Measurements from ENCODE around the gene HM13. TPM values are rescaled to one million over a fixed set of nuclear protein-coding genes. Genes with fewer than 3 reads are reported as not detected.

The HM13 gene
- polyA plus RNA-seq, 2 of the 4 experiments (the other 2 are of a cell fraction) = 164 to 178 TPM

DNA sequence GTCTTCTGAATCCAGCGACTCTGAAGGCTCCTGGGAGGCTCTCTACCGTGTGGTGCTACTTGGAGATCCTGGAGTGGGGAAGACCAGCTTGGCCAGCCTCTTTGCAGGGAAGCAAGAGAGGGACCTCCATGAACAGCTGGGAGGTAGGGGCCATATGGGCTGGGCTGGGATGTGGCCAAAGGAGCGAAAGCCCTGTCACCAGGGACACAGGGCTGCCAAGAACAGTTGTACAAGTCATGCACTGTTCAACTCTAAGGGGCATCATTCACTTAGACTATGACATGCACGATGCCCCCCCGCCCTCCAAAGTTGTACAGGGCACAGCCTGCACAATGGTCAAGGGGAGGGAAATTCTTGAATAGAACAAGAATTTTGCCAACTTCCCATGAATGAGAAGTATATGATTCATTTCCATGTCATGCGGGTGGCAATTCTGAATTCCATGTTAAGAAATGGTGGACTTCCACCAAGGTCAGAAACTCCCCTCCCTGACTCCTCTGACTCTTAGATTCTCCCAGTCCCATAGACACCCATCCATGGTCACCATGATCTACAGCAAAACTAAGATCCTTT, 37.5 kb upstream of the HM13 start:
- FAIRE-seq = no peak
- TF ChIP-seq HMGXB4 (CRISPR knock-in tag; IDR thresholded peaks at IDR 0.05; ENCODE audit: borderline replicate concordance) = no peak
- no peak for TF ChIP-seq TFCP2L1 (CRISPR knock-in tag; IDR thresholded peaks at IDR 0.05)
- no peak for TF ChIP-seq FOSL2 (IDR thresholded peaks at IDR 0.05)
- no peak for TF ChIP-seq FOSL2 (CRISPR knock-in tag; IDR thresholded peaks at IDR 0.05)
- TF ChIP-seq RFX5 (IDR thresholded peaks at IDR 0.05) = no peak
- TF ChIP-seq MAZ (IDR thresholded peaks at IDR 0.05; ENCODE audit: borderline replicate concordance, low read depth, low read length) = no peak
- TF ChIP-seq KDM5A (IDR thresholded peaks at IDR 0.05) = no peak
- TF ChIP-seq EP300 (IDR thresholded peaks at IDR 0.05) = no peak
- TF ChIP-seq PHF8 (IDR thresholded peaks at IDR 0.05; ENCODE audit: borderline replicate concordance, low read depth) = no peak
- TF ChIP-seq ELK1 (IDR thresholded peaks at IDR 0.05; ENCODE audit: low read depth, low read length) = no peak
- no peak for TF ChIP-seq BCL3 (IDR thresholded peaks at IDR 0.05)
- TF ChIP-seq PBX3 (IDR thresholded peaks at IDR 0.05) = no peak
- no peak for TF ChIP-seq REST (IDR thresholded peaks at IDR 0.05)
- TF ChIP-seq HOXB5 (CRISPR knock-in tag; IDR thresholded peaks at IDR 0.05) = no peak
- TF ChIP-seq, protein P1, sequence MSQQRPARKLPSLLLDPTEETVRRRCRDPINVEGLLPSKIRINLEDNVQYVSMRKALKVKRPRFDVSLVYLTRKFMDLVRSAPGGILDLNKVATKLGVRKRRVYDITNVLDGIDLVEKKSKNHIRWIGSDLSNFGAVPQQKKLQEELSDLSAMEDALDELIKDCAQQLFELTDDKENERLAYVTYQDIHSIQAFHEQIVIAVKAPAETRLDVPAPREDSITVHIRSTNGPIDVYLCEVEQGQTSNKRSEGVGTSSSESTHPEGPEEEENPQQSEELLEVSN (IDR thresholded peaks at IDR 0.05; ENCODE audit: borderline replicate concordance, low read depth) = no peak
- 0 out of 6 replicates have a peak, but pooled peaks of 1 of the 2 experiments have one; percentile 11 for ATAC-seq
- ChIA-PET POLR2A (no interaction called here), CTCF (interaction anchor here (0.9 to 2.9 kb wide), 2 partner anchors 25 to 136 kb away, joined by 4 to 12 read pairs; no protein-coding TSS in a partner anchor)
- Histone ChIP-seq H3K4me1 (peaks cover 8% of the 10 kb centered on the region; the same call in 2 of the 3 replicates), H3K9me3 (no peaks in the 10 kb centered on the region), H3K4me3 (no peak overlapping the region), H3K27ac (no peak overlapping the region), H3K4me2 (no peak overlapping the region)
- 78% methylated on average over 6 of the region's 6 CpGs for WGBS (ENCODE audit: missing lambda C conversion rate)
- DNase-seq (ENCODE audit: low read depth in 1 of 2, low spot score in 1 of 2) = no peak

Data from A549 (cell line).